Cardiac fibroblast (primary cell): ENCODE results near the gene RARB.

Experiments
- DNase-seq, 2 donors: peaks; one replicate each; pipeline versions ENCODE4 v3.0.0 to v3.0.0-alpha.2; 2010; ENCODE audit warnings: low read depth in 2 of 2
- H3K4me3 ChIP-seq, 2 donors: replicated peaks in 1 of 2; 1 replicate in 1 of 2; 2 replicates in 1 of 2; pipeline ENCODE4 v1.5.1; 2011; ENCODE audit warnings: low read depth in 2 of 2, low read length in 2 of 2, mild to moderate bottlenecking in 2 of 2, moderate library complexity in 1 of 2
- CTCF ChIP-seq: IDR thresholded peaks from one replicate; pipeline ENCODE4 v1.5.1; 2011; ENCODE audit warnings: low read depth, mild to moderate bottlenecking, low read length, inconsistent platforms

RARB gene

GRCh38 chr3:25427942-25428788 lies at the start of gene RARB:
Gene RARB, plus strand, starts transcription at chr3:25428263. Its CDS starts 469 bp downstream, at chr3:25428732.
- no peak for TF ChIP-seq CTCF
- peak within 1 kb of the TSS; percentile 57 to 71 for H3K4me3 ChIP-seq
- DNase-seq, result peak; percentile 92 to 97

GRCh38 chr3:25378786-25379311 lies 49.2 kb upstream of the RARB start:
- DNase-seq, result no peak
- no peak for TF ChIP-seq CTCF
- H3K4me3 ChIP-seq, result no peak overlapping the region

- no peak overlapping the region for H3K4me3 ChIP-seq
- peak; percentile 5 to 6 for DNase-seq
- no peak for TF ChIP-seq CTCF
Observed at GRCh38 chr3:25380222-25380739, 47.8 kb upstream of the RARB start.

- no peak for TF ChIP-seq CTCF
- H3K4me3 ChIP-seq, result no peak overlapping the region
- no peak for DNase-seq
Observed at GRCh38 chr3:25381083-25381482, 47.0 kb upstream of the RARB start.

- TF ChIP-seq CTCF, result no peak
- no peak for DNase-seq
- H3K4me3 ChIP-seq, result no peak overlapping the region
Observed at GRCh38 chr3:25384471-25384870, 43.6 kb upstream of the RARB start.

- H3K4me3 ChIP-seq, result no peak overlapping the region
- DNase-seq, result no peak
- TF ChIP-seq CTCF, result no peak
Observed at GRCh38 chr3:25385807-25386460, 42.1 kb upstream of the RARB start.
